Ovary (tissue), 9 donors: ENCODE measurements around the gene PTAR1. TPM values are rescaled to one million over a fixed set of nuclear protein-coding genes. Genes with fewer than 3 reads are reported as not detected.

Experiments
- DNase-seq, 5 donors: peaks; one replicate each; pipeline ENCODE4 v3.0.0-alpha.2; 2019 to 2020
- H3K27ac ChIP-seq, 2 donors: fragments of 200-600 bp; one replicate each; pipeline versions ENCODE4 v1.5.1 to v1.8.0; 2019 to 2022
- H3K27me3 ChIP-seq: fragments of 200-600 bp; one replicate; pipeline ENCODE4 v1.8.0; 2022
- H3K36me3 ChIP-seq: fragments of 200-600 bp; sonication (generic); one replicate; pipeline ENCODE4 v1.5.1; 2019
- H3K4me1 ChIP-seq: one replicate; pipeline ENCODE4 v1.8.1; 2013; ENCODE audit warnings: mild to moderate bottlenecking, moderate library complexity; ENCODE audit not compliant: insufficient read depth
- H3K4me3 ChIP-seq: fragments of 200-600 bp; sonication (generic); one replicate; pipeline ENCODE4 v1.5.1; 2017
- H3K9me3 ChIP-seq, 2 donors: fragments of 200-600 bp in 1 of 2; sonication (generic) in 1 of 2; one replicate each; pipeline versions ENCODE4 v1.5.1 to v1.8.1; 2013 to 2019; ENCODE audit warnings: mild to moderate bottlenecking in 1 of 2, moderate library complexity in 1 of 2
- EP300 ChIP-seq: sonication (generic); formaldehyde crosslinking; IDR thresholded peaks from one replicate; pipeline ENCODE4 v1.6.1; 2017; ENCODE audit warnings: antibody characterized with exemption
- POLR2A ChIP-seq: fragments of 450-650 bp; IDR thresholded peaks from one replicate; pipeline ENCODE4 v1.6.1; 2017; ENCODE audit warnings: antibody characterized with exemption, mild to moderate bottlenecking, moderate library complexity
- WGBS, 3 donors: extraction: QIAGEN DNeasy Blood & Tissue Kit in 1 of 3; methylation state at CpG; one replicate each; pipeline versions ENCODE4 v1.1.5 to v1.1.7; 2013 to 2017; 5-methylcytosine and 5-hydroxymethylcytosine counted together
- intact Hi-C, 4 donors: fragments of 100-400 bp; cut with DNase I; formaldehyde crosslinking; loops; one replicate each; pipeline versions ENCODE4 v1.11.0 to v1.15.1; 2022 to 2023
- polyA plus RNA-seq, 2 donors: library from polyadenylated mRNA; stranded (reverse); fragments of 200-250 nt in 1 of 2; fragments of 350-450 nt in 1 of 2; fragmentation: Illumina TruSeq in 1 of 2; extraction: RNeasy Lipid Tissue Mini Kit (QIAGEN cat#74804) in 1 of 2; gene quantifications; one replicate each; pipeline ENCODE4 v1.2.3, GENCODE V29; 2013 to 2014
- total RNA-seq, 7 donors: library from RNA; depleted of rRNA in 2 of 7; stranded (reverse); fragments of >200 nt in 2 of 7; fragmentation: NEBNext Ultra II Directional in 3 of 7; extraction: Animal tissue kit (Norgen Biotek cat#: 25700) in 3 of 7; gene quantifications; one replicate each; pipeline versions ENCODE4 v1.1.0 to v1.2.4, GENCODE V29; 2016 to 2023
- TF ChIP-seq, protein P1 (sequence below), 3 donors: fragments of 450-650 bp in 2 of 3; fragments of 200-600 bp in 1 of 3; IDR thresholded peaks; one replicate each; pipeline versions ENCODE4 v1.5.1 to v1.8.0; 2016 to 2022; ENCODE audit warnings: antibody characterized with exemption in 3 of 3, mild to moderate bottlenecking in 1 of 3
- donor health status: DM: no; HTN: no; CAD: no; lungs with moderate emphysema.
- donor health status: DM: no; HTN: no; CAD: no.
- donor health status: Bipolar disorder and iron deficiency.
- donor health status: DM: yes; HTN: yes; CAD: no.
- donor health status: DM: no; HTN: no; CAD: no.
- donor health status: DM: yes; HTN: yes; CAD: no.

The PTAR1 gene
- total and polyA plus RNA-seq, 9 donors, result 9.8 to 63.0 (median 47.1) TPM

DNA sequence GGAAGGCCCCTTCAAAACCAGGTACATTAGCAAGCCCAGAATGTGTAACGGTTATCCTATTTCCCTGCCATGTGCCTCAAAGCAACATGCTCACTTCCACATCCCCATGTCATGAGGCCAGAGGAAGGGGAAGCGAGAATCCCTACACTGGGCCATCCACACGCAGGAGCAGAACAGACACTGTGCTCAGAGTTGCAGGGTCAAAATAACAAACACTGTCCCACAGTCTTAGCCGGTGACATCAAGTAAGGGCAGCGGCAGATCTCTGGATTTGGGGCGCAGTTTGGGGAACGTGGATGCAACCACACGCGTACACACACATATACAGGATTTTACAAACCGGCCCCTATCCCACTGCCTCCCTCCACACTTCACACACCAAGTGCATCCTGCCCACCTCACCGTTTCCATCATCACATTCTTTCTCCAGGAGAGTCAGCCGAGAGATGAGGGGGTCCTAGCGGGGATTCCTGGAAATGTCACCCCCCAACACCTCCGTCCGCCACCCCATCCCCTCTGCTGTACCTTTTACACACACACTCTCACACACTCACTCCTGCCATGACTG, 88.4 kb downstream of the PTAR1 start:
- no peak for TF ChIP-seq EP300
- peak in 2 of 5 donors; percentile 25 to 33 for DNase-seq
- Histone ChIP-seq H3K36me3 (no peaks in the 10 kb centered on the region), H3K4me3 (peak overlapping the region; percentile 62), H3K9me3 (no peaks in the 10 kb centered on the region), H3K27me3 (no peaks in the 10 kb centered on the region), H3K4me1 (peaks cover 3% of the 10 kb centered on the region), H3K27ac (peak overlapping the region; percentile 89 to 96)
- 19 to 22% (median 19%) methylated on average over 15 of the region's 15 CpGs for WGBS, 3 donors
- intact Hi-C loops, result loop anchor here in 1 of 4 donors (5.0 kb wide), 1 partner anchor 86 kb away; no protein-coding TSS in a partner anchor

DNA sequence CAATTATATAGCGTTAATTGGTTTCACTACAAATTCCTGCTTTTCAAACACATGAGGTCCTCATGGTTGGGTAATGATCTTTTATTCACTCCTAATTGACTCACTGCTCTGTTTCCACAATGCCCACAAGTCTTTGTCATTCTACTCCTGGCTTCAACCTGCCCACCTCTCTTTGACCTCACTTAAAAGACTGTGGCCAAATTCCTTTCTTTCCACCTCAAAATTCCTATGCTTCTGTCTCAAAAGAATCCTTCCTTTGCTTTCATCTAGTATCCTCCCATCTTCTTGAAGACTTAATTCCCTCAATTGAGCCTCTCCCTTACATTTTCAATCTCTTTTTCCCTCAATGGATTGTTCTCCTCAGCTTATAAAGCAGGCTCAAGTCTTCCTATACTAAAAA, 92.5 kb downstream of the PTAR1 start:
- Histone ChIP-seq H3K9me3 (no peaks in the 10 kb centered on the region), H3K4me3 (no peak overlapping the region), H3K36me3 (no peaks in the 10 kb centered on the region), H3K27me3 (no peaks in the 10 kb centered on the region), H3K4me1 (peaks cover 1% of the 10 kb centered on the region), H3K27ac (no peak overlapping the region)
- no peak for DNase-seq
- intact Hi-C loops, result no loop called here
- WGBS, 3 donors, result 89 to 98% (median 98%) methylated on average over 1 of the region's 1 CpG
- no peak for TF ChIP-seq EP300
- TF ChIP-seq, protein P1, sequence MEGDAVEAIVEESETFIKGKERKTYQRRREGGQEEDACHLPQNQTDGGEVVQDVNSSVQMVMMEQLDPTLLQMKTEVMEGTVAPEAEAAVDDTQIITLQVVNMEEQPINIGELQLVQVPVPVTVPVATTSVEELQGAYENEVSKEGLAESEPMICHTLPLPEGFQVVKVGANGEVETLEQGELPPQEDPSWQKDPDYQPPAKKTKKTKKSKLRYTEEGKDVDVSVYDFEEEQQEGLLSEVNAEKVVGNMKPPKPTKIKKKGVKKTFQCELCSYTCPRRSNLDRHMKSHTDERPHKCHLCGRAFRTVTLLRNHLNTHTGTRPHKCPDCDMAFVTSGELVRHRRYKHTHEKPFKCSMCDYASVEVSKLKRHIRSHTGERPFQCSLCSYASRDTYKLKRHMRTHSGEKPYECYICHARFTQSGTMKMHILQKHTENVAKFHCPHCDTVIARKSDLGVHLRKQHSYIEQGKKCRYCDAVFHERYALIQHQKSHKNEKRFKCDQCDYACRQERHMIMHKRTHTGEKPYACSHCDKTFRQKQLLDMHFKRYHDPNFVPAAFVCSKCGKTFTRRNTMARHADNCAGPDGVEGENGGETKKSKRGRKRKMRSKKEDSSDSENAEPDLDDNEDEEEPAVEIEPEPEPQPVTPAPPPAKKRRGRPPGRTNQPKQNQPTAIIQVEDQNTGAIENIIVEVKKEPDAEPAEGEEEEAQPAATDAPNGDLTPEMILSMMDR (IDR thresholded peaks at IDR 0.05), result no peak
- no peak for TF ChIP-seq POLR2A

DNA sequence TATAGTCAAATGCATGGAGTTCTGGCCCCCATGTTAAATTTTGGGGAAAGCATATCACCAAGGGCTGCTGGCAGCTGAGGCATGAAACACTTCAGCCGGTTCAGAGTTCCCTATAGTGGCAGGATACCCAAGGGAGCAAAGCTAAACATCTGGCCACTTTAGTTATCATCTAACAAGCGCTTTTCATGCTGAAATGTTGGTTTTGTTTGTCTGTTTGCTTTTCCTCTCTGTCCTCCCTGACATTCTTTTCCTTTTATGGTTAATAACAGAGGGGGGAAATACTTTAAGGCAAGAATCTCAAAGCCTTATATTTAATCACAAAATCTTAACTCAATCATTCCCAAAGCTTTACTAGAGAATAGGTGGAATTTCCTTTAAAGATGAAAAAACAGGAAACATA, 99.5 kb downstream of the PTAR1 start:
- DNase-seq, result no peak
- Histone ChIP-seq H3K9me3 (no peaks in the 10 kb centered on the region), H3K4me3 (no peak overlapping the region), H3K27me3 (no peaks in the 10 kb centered on the region), H3K36me3 (no peaks in the 10 kb centered on the region), H3K4me1 (peaks cover 3% of the 10 kb centered on the region), H3K27ac (no peak overlapping the region)
- TF ChIP-seq POLR2A (no peak), EP300 (no peak)
- WGBS, 3 donors, result 8 to 25% (median 8%) methylated on average over 2 of the region's 2 CpGs
- intact Hi-C loops, result no loop called here

Other genes starting within 250 kb of the PTAR1 start
- 10 to 100 TPM in 6 of 7 donors, 1 to 10 TPM in 1; 2.8 to 17.6 (median 14.1) TPM for gene APBA1, start 87.6 kb downstream of the PTAR1 start, total RNA-seq
- 1 to 10 TPM; 6.8 to 8.5 TPM for gene APBA1, start 87.6 kb downstream of the PTAR1 start, polyA plus RNA-seq
- 10 to 100 TPM in 1 of 7 donors, 1 to 10 TPM in 1, under 1 TPM in 3, not detected in 2; 0.56 to 19.2 (median 0.77) TPM for gene CFAP95, start 60.8 kb upstream of the PTAR1 start, total RNA-seq
- gene CFAP95, start 60.8 kb upstream of the PTAR1 start, polyA plus RNA-seq, result under 1 TPM in 1 of 2 donors, not detected in 1; 0.25 TPM